ENCODE results near the gene CTNNA3.

- TF ChIP-seq, protein P1, sequence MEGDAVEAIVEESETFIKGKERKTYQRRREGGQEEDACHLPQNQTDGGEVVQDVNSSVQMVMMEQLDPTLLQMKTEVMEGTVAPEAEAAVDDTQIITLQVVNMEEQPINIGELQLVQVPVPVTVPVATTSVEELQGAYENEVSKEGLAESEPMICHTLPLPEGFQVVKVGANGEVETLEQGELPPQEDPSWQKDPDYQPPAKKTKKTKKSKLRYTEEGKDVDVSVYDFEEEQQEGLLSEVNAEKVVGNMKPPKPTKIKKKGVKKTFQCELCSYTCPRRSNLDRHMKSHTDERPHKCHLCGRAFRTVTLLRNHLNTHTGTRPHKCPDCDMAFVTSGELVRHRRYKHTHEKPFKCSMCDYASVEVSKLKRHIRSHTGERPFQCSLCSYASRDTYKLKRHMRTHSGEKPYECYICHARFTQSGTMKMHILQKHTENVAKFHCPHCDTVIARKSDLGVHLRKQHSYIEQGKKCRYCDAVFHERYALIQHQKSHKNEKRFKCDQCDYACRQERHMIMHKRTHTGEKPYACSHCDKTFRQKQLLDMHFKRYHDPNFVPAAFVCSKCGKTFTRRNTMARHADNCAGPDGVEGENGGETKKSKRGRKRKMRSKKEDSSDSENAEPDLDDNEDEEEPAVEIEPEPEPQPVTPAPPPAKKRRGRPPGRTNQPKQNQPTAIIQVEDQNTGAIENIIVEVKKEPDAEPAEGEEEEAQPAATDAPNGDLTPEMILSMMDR (IDR thresholded peaks at IDR 0.05) = no peak
- no peak for TF ChIP-seq POLR2A (IDR thresholded peaks at IDR 0.05)
Measured at GRCh38 chr10:65931291-65932070, 1764.5 kb downstream of the CTNNA3 start.
